GM19025 (cell line): ENCODE results near the gene KCNT2.
"Not testable (repeated sequence)": the region's sequence is repeated elsewhere in the genome, so short reads cannot be mapped to it uniquely, and the experiment has no call there.

Source experiments
- ATAC-seq: cut with Tn5 transposase; IDR thresholded peaks from one replicate; pipeline ENCODE4 v1.9.1; 2021; ENCODE audit warnings: mild to moderate bottlenecking, low read depth, moderate library complexity; ENCODE audit not compliant: unreplicated experiment

KCNT2 gene

GRCh38 chr1:196608390-196609369, at the start of gene KCNT2:
TSS of gene KCNT2 (minus strand) at chr1:196608440. CDS start at chr1:196608309, 131 bp downstream.
- no peak for ATAC-seq

GRCh38 chr1:196655494-196655893, 47.3 kb upstream of the KCNT2 start:
- no peak for ATAC-seq

GRCh38 chr1:196655071-196655470, 46.8 kb upstream of the KCNT2 start:
- ATAC-seq = no peak

- ATAC-seq = no peak
These were observed 46.0 kb upstream of the KCNT2 start for GRCh38 chr1:196654271-196654670.

- ATAC-seq = no peak
These were observed 43.5 kb upstream of the KCNT2 start, which contains the start of gene CFH for GRCh38 chr1:196651637-196652215. TSS of gene CFH (plus strand) at chr1:196652043. CDS start at chr1:196652118, 75 bp downstream.

GRCh38 chr1:196651079-196651478, 42.8 kb upstream of the KCNT2 start:
- ATAC-seq = no peak

GRCh38 chr1:196650403-196650802, 42.2 kb upstream of the KCNT2 start:
- no peak for ATAC-seq

GRCh38 chr1:196649990-196650389, 41.8 kb upstream of the KCNT2 start:
- no peak for ATAC-seq

GRCh38 chr1:196640976-196641375, 32.7 kb upstream of the KCNT2 start:
- no peak for ATAC-seq

- ATAC-seq = not testable (repeated sequence)
These were observed 31.1 kb upstream of the KCNT2 start for GRCh38 chr1:196639291-196639690.

- ATAC-seq = no peak
These were observed 30.2 kb upstream of the KCNT2 start for GRCh38 chr1:196638466-196638865.

- no peak for ATAC-seq
These were observed 29.4 kb upstream of the KCNT2 start for GRCh38 chr1:196637606-196638005.

- ATAC-seq = no peak
These were observed 20.6 kb upstream of the KCNT2 start for GRCh38 chr1:196628838-196629237.

GRCh38 chr1:196623079-196623478, 14.8 kb upstream of the KCNT2 start:
- no peak for ATAC-seq

- ATAC-seq = no peak
These were observed 11.5 kb upstream of the KCNT2 start for GRCh38 chr1:196619721-196620120.

- ATAC-seq = no peak
These were observed 3.6 kb upstream of the KCNT2 start for GRCh38 chr1:196611873-196612272.

- ATAC-seq = no peak
These were observed 1.1 kb upstream of the KCNT2 start for GRCh38 chr1:196609370-196609737.

GRCh38 chr1:196607981-196608380, 259 bp downstream of the KCNT2 start:
- no peak for ATAC-seq

- ATAC-seq = no peak
These were observed 4.6 kb downstream of the KCNT2 start for GRCh38 chr1:196603651-196604050.

GRCh38 chr1:196598942-196599748, 9.1 kb downstream of the KCNT2 start:
- ATAC-seq = no peak

GRCh38 chr1:196594700-196595099, 13.5 kb downstream of the KCNT2 start:
- ATAC-seq = no peak
